CD4-positive, alpha-beta memory T cell (primary cell): ENCODE results near the gene ITSN1. TPM values are rescaled to one million over a fixed set of nuclear protein-coding genes. Genes with fewer than 3 reads are reported as not detected.

Source experiments
- CTCF ChIA-PET: fragments of 350-600 bp; sonication (Branson Sonifier 250); formaldehyde crosslinking; loops from one replicate; lab custom pipeline; 2021; ENCODE audit warnings: inconsistent platforms; ENCODE audit not compliant: partially characterized antibody; lab: Charles Lee
- POLR2A ChIA-PET: fragments of 350-600 bp; sonication (Branson Sonifier 250); formaldehyde crosslinking; loops from one replicate; lab custom pipeline; 2021; ENCODE audit not compliant: partially characterized antibody; lab: Charles Lee
- DNase-seq, 5 donors: peaks; one replicate each; pipeline versions ENCODE4 v3.0.0 to v3.0.0-alpha.2; 2020 to 2022; ENCODE audit warnings: mixed read lengths in 1 of 5
- H3K27ac ChIP-seq: one replicate; pipeline ENCODE4 v1.7.0; 2013; ENCODE audit warnings: low read depth, low read length
- H3K27me3 ChIP-seq: 2 replicates; pipeline ENCODE4 v1.7.0; 2013; ENCODE audit warnings: mild to moderate bottlenecking, low read length, moderate library complexity; ENCODE audit not compliant: insufficient read depth
- H3K36me3 ChIP-seq: 2 replicates; pipeline ENCODE4 v1.7.0; 2013; ENCODE audit warnings: mild to moderate bottlenecking, low read length, moderate library complexity; ENCODE audit not compliant: insufficient read depth
- H3K4me1 ChIP-seq: 2 replicates; pipeline ENCODE4 v1.7.0; 2013; ENCODE audit warnings: mild to moderate bottlenecking, low read length, moderate library complexity; ENCODE audit not compliant: insufficient read depth
- H3K4me3 ChIP-seq, 2 donors: one replicate each; pipeline ENCODE4 v1.7.0; 2013; ENCODE audit warnings: low read length in 2 of 2, mild to moderate bottlenecking in 1 of 2
- H3K9me3 ChIP-seq, 2 donors: one replicate each; pipeline ENCODE4 v1.7.0; 2013; ENCODE audit warnings: low read length in 2 of 2, control low read depth in 1 of 2; ENCODE audit not compliant: control insufficient read depth in 1 of 2
- H3K27ac Mint-ChIP-seq, 7 donors: one replicate each; pipeline ENCODE4 v1.8.0; 2020 to 2021; ENCODE audit warnings: mixed read lengths in 7 of 7, mild to moderate bottlenecking in 6 of 7, inconsistent platforms in 3 of 7, moderate library complexity in 3 of 7
- H3K27me3 Mint-ChIP-seq, 2 donors: one replicate each; pipeline ENCODE4 v1.8.0; 2020 to 2021; ENCODE audit warnings: mixed read lengths in 2 of 2
- H3K36me3 Mint-ChIP-seq, 2 donors: one replicate each; pipeline ENCODE4 v1.8.0; 2020 to 2021; ENCODE audit warnings: mixed read lengths in 2 of 2, inconsistent platforms in 1 of 2, mild to moderate bottlenecking in 1 of 2
- H3K4me1 Mint-ChIP-seq, 4 donors: one replicate each; pipeline ENCODE4 v1.8.0; 2020 to 2021; ENCODE audit warnings: mixed read lengths in 4 of 4, mild to moderate bottlenecking in 1 of 4
- H3K4me3 Mint-ChIP-seq, 8 donors: one replicate each; pipeline ENCODE4 v1.8.0; 2020 to 2021; ENCODE audit warnings: mixed read lengths in 8 of 8, mild to moderate bottlenecking in 7 of 8, moderate library complexity in 6 of 8, inconsistent platforms in 3 of 8
- H3K9me3 Mint-ChIP-seq, 8 donors: one replicate each; pipeline ENCODE4 v1.8.0; 2020 to 2021; ENCODE audit warnings: mixed read lengths in 8 of 8, mild to moderate bottlenecking in 5 of 8, inconsistent platforms in 3 of 8, moderate library complexity in 1 of 8
- intact Hi-C: fragments of 100-400 bp; cut with micrococcal nuclease; formaldehyde crosslinking; loops from one replicate; pipeline ENCODE4 v1.15.1; 2023
- polyA plus RNA-seq, 2 donors: library from polyadenylated mRNA; unstranded; fragments of 300-500 nt; fragmentation: Illumina TruSeq; gene quantifications; one replicate each; pipeline ENCODE4 v1.2.3, GENCODE V29; 2021
- total RNA-seq, 2 experiments: library from RNA; stranded (reverse); gene quantifications; one replicate each; pipeline ENCODE4 v1.2.3, GENCODE V29; 2021

ITSN1 gene
- total and polyA plus RNA-seq, 4 experiments from 2014 or later = 1.0 to 3.9 (median 3.0) TPM

DNA sequence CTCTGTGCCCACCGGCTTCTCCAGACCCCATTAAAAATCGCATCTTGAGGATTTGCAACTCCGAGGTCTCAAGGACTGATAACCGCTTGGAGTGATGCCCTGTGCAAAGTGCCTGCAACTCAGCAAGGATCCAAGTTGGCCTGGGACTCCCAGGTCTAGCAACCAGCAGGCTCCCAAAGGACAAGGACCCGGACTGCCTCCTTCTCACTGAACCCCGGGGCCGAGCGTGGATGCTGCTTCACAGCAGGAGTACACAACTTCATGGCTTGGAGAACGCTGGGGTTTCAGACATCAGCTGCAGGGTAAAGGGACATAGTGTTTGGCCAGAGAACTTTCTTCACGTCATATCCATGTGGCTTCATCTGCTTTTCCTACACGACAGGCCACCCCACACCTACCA is 208.1 kb downstream of the ITSN1 start:
- DNase-seq = no peak
- Histone ChIP-seq H3K27me3 (no peaks in the 10 kb centered on the region), H3K9me3 (no peaks in the 10 kb centered on the region), H3K4me1 (no peaks in the 10 kb centered on the region), H3K36me3 (no peaks in the 10 kb centered on the region), H3K27ac (no peak overlapping the region), H3K4me3 (no peak overlapping the region)
- peaks cover 0 to 13% (median 5%) of the 10 kb centered on the region in 8 donors for H3K9me3 Mint-ChIP-seq
- H3K27me3 Mint-ChIP-seq = peaks cover 0 to 10% of the 10 kb centered on the region in 2 donors
- H3K4me3 Mint-ChIP-seq = no peak overlapping the region
- intact Hi-C loops = no loop called here
- POLR2A ChIA-PET = no interaction called here
- H3K4me1 Mint-ChIP-seq = no peaks in the 10 kb centered on the region
- no peak overlapping the region for H3K27ac Mint-ChIP-seq
- no peaks in the 10 kb centered on the region for H3K36me3 Mint-ChIP-seq
- CTCF ChIA-PET = no interaction called here

DNA sequence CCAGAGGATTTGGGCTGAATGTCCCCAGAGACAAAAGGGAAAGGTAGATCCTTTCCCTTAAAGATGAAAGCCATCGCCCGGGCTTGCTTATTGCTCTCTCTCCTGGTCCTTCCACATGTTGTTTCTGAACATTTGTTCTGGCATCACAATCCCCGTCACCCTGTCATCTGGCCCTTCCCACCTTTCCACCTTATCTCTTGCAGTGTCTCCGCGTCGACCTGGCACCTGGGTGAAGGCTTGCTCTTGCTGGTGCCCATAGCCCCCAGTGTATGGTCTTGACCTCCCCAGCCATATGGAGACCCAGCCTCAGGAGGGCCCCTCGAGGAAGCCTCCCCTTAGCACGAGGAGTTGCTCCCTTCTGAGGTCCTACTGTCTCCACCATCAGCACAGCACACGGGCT is 208.7 kb downstream of the ITSN1 start:
- Mint-ChIP-seq H3K9me3 (peaks cover 0 to 9% (median 4%) of the 10 kb centered on the region in 8 donors), H3K27me3 (peaks cover 0 to 10% of the 10 kb centered on the region in 2 donors), H3K27ac (no peak overlapping the region), H3K4me3 (no peak overlapping the region), H3K36me3 (no peaks in the 10 kb centered on the region), H3K4me1 (no peaks in the 10 kb centered on the region)
- intact Hi-C loops = no loop called here
- Histone ChIP-seq H3K4me3 (no peak overlapping the region), H3K27ac (no peak overlapping the region), H3K36me3 (no peaks in the 10 kb centered on the region), H3K27me3 (no peaks in the 10 kb centered on the region), H3K9me3 (no peaks in the 10 kb centered on the region), H3K4me1 (no peaks in the 10 kb centered on the region)
- POLR2A ChIA-PET = no interaction called here
- DNase-seq = no peak
- CTCF ChIA-PET = interaction anchor here (1.0 kb wide), 1 partner anchor 9 kb away, joined by 3 read pairs; no protein-coding TSS in a partner anchor

DNA sequence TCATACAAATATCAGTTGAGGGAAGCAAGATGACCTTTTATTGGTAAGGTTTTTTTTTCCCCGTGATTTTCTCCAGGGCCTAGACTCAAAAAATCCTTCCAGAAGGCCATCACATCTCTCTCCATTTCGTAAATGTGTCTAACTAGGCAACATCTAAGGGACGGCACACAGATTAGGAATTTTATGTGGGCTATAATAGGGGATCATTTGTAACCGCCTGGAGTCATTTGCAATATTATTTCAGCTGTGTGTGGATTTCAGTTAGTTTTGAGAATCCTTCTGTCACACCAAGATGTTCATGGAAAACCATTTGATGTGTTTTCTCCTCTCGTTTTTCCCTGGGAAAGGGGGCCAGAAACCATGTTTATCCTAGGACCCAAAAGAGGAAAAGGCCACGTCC is 210.2 kb downstream of the ITSN1 start:
- H3K9me3 Mint-ChIP-seq = no peaks in the 10 kb centered on the region
- H3K4me1 ChIP-seq = no peaks in the 10 kb centered on the region
- peaks cover 0 to 10% of the 10 kb centered on the region in 2 donors for H3K27me3 Mint-ChIP-seq
- no peaks in the 10 kb centered on the region for H3K36me3 Mint-ChIP-seq
- intact Hi-C loops = no loop called here
- POLR2A ChIA-PET = no interaction called here
- CTCF ChIA-PET = no interaction called here
- no peak overlapping the region for H3K27ac ChIP-seq
- H3K4me3 ChIP-seq = no peak overlapping the region
- H3K4me3 Mint-ChIP-seq = no peak overlapping the region
- no peaks in the 10 kb centered on the region for H3K4me1 Mint-ChIP-seq
- no peaks in the 10 kb centered on the region for H3K36me3 ChIP-seq
- no peak overlapping the region for H3K27ac Mint-ChIP-seq
- no peak for DNase-seq
- H3K27me3 ChIP-seq = no peaks in the 10 kb centered on the region
- H3K9me3 ChIP-seq = no peaks in the 10 kb centered on the region

DNA sequence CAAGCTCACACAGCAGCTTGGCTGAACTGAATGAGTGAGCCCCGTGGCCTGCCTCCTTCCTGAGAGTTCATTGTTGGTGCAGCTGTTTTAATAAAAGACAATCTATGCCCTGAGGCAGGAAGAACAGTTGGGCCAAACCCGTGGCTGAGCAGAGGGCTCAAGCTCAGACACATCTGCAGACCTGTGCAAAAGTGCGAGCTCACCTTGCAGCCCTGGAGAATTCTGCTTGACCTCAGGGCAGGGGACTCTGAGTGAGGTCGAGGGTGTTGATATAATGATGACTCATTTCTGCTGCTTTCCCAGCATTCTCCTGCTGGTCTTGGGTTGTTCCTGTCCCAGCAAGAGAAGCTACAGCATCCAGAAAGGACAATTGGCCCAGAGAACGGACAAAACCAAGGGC is 212.3 kb downstream of the ITSN1 start:
- Histone ChIP-seq H3K9me3 (no peaks in the 10 kb centered on the region), H3K27ac (no peak overlapping the region), H3K36me3 (no peaks in the 10 kb centered on the region), H3K4me1 (no peaks in the 10 kb centered on the region), H3K4me3 (no peak overlapping the region), H3K27me3 (no peaks in the 10 kb centered on the region)
- H3K27ac Mint-ChIP-seq = peak overlapping the region in 1 of 7 donors; percentile 19
- intact Hi-C loops = no loop called here
- H3K27me3 Mint-ChIP-seq = peaks cover 3 to 9% of the 10 kb centered on the region in 2 donors
- no peaks in the 10 kb centered on the region for H3K4me1 Mint-ChIP-seq
- no peak for DNase-seq
- H3K4me3 Mint-ChIP-seq = no peak overlapping the region
- ChIA-PET POLR2A (no interaction called here), CTCF (no interaction called here)
- no peaks in the 10 kb centered on the region for H3K9me3 Mint-ChIP-seq
- H3K36me3 Mint-ChIP-seq = no peaks in the 10 kb centered on the region

DNA sequence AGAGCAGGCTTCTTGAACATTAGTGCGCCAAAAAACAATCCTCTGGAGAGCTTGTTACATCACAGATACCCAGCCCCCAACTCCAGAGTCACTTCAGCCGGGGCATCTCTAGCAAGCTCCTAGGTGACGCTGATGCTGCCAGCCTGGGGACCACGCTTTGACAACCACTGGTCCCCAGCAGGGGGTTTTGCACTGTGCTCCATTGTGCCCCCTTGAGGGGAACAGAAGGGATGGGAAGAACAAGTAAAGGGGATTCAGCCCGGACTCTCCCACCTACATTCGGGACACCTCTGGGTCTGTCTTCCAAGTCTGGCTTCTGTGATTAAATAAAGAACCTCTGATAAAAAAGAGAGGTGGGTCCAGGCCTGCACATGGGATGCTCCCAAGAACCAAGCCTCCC is 212.9 kb downstream of the ITSN1 start:
- Mint-ChIP-seq H3K36me3 (no peaks in the 10 kb centered on the region), H3K27me3 (peaks cover 3 to 11% of the 10 kb centered on the region in 2 donors), H3K4me1 (no peaks in the 10 kb centered on the region), H3K9me3 (no peaks in the 10 kb centered on the region), H3K4me3 (no peak overlapping the region), H3K27ac (no peak overlapping the region)
- Histone ChIP-seq H3K36me3 (no peaks in the 10 kb centered on the region), H3K4me1 (no peaks in the 10 kb centered on the region), H3K4me3 (no peak overlapping the region), H3K27me3 (no peaks in the 10 kb centered on the region), H3K9me3 (no peaks in the 10 kb centered on the region), H3K27ac (no peak overlapping the region)
- intact Hi-C loops = no loop called here
- POLR2A ChIA-PET = no interaction called here
- CTCF ChIA-PET = no interaction called here
- DNase-seq = no peak

DNA sequence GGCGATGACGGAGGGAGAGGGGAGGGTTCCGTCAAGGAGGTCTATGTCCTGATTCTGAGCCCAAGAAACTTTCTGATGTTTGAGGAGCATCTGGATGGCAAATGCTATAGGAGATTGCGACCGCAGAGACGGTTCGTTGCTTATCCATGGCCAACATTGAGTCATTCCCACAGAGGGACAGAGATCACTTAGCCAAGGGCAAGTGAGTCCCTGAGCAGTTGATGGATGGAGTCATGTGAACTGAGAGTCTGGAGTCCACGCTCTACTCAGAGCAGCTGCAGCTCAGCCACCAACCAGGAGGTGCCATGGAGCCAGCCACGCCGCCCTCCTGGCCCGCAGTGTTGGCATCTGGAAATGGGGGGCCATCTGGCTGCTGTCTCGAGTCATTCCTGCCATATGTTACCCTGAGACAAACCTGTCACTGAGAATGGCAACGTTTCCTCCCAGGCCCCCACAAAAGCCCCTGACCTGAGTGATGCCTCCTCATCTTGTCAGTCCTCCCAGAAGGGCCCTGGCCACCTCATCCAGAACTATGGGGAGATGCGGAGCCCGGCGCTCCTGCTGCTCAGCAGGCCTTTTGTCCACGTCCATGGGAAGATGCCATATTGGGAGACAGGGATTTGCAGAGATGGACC is 214.7 kb downstream of the ITSN1 start:
- H3K9me3 Mint-ChIP-seq = no peaks in the 10 kb centered on the region
- intact Hi-C loops = no loop called here
- ChIA-PET CTCF (no interaction called here), POLR2A (no interaction called here)
- no peak overlapping the region for H3K4me3 Mint-ChIP-seq
- H3K4me3 ChIP-seq = no peak overlapping the region
- H3K36me3 ChIP-seq = no peaks in the 10 kb centered on the region
- no peaks in the 10 kb centered on the region for H3K27me3 ChIP-seq
- H3K27ac Mint-ChIP-seq = no peak overlapping the region
- no peaks in the 10 kb centered on the region for H3K9me3 ChIP-seq
- no peaks in the 10 kb centered on the region for H3K36me3 Mint-ChIP-seq
- no peak for DNase-seq
- H3K27me3 Mint-ChIP-seq = peaks cover 3 to 8% of the 10 kb centered on the region in 2 donors
- no peak overlapping the region for H3K27ac ChIP-seq
- H3K4me1 ChIP-seq = no peaks in the 10 kb centered on the region
- H3K4me1 Mint-ChIP-seq = no peaks in the 10 kb centered on the region

DNA sequence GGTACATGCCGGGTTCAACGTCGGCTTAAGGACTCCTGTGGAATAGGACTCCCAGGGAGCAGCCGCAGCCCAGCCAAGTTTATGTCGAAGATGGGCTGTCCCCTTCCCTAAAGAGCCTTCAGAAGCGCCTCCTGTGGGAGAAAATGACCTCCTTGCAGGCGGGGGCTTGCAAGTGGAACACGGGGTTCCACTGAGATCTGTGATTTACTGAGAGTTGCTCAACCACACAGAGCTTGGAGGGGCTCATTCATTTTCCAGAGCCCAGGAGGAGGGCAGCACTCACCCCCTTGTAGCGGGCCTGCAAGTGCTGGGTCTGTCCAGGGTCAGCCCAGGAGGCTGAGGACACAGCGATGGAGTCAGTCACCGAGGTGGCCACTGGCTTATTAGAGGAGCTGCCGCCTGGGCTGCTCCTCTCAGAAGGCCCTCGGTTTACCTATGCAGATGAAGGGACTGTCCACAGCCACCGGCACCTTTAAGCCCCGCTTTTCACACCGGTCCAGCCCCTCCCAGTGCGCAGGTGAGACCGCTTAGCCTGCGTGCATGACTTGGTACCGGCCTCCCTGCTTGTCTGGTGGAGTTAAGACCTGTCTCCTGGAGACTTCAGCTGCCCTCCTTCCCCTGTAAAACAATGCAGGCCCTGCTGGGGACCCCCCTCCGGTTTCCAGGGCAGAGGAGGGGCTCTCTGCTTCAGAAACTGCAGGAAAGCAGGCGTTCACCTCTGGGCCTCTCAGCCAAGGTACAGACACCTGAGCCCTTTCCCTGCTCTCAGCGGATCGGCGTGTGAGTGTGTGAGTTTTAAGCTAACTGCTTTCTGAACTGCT is 215.8 kb downstream of the ITSN1 start:
- Mint-ChIP-seq H3K9me3 (no peaks in the 10 kb centered on the region), H3K4me1 (no peaks in the 10 kb centered on the region), H3K4me3 (no peak overlapping the region), H3K36me3 (no peaks in the 10 kb centered on the region), H3K27me3 (peaks cover 3 to 8% of the 10 kb centered on the region in 2 donors), H3K27ac (no peak overlapping the region)
- POLR2A ChIA-PET = no interaction called here
- H3K4me1 ChIP-seq = no peaks in the 10 kb centered on the region
- intact Hi-C loops = no loop called here
- H3K9me3 ChIP-seq = no peaks in the 10 kb centered on the region
- DNase-seq = no peak
- H3K27me3 ChIP-seq = no peaks in the 10 kb centered on the region
- CTCF ChIA-PET = no interaction called here
- H3K36me3 ChIP-seq = no peaks in the 10 kb centered on the region
- H3K27ac ChIP-seq = no peak overlapping the region
- no peak overlapping the region for H3K4me3 ChIP-seq
